CD1c-positive myeloid dendritic cell (primary cell): ENCODE results near the gene DNAJA1.

ENCODE experiments used
- DNase-seq: peaks from one replicate; pipeline ENCODE4 v3.0.0-alpha.2; 2016; ENCODE audit errors: extremely low spot score

DNAJA1 gene

DNA sequence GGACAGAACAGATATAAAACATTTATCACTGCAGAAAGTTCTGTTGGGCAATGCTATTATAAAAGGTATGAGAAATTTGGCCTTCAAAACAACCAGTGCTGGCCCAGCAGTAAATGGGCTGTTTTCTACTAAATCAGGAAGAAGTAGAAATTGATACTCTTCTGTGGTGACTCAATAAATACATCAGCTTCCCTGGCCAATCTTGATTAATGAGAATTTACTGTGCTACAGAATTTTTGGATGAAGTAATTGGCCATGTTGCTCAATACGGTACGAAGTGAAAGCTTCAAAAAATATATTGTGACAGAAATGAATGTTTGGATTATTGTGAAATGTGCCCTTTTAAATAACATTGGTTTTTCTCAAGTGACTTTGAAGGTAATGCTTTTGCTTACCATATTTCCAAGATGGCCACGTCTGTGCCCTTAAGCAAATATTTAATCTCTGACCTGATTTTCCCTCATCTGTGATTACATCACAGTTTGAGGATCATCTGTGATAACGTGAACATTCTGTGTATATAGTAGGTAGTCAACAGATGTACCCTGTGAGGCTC, 4.2 kb downstream of the DNAJA1 start:
- peak; percentile 69 for DNase-seq

DNA sequence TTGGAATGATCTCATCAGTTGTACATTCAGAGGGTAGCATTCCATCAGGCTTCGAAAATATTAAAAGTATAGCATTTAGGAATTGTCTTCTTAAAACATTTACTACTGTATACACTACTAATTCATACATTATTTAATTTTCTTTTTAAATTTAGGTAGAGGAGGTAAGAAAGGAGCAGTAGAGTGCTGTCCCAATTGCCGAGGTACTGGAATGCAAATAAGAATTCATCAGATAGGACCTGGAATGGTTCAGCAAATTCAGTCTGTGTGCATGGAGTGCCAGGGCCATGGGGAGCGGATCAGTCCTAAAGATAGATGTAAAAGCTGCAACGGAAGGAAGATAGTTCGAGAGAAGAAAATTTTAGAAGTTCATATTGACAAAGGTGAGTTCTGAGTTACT, 5.2 kb downstream of the DNAJA1 start:
- no peak for DNase-seq

DNA sequence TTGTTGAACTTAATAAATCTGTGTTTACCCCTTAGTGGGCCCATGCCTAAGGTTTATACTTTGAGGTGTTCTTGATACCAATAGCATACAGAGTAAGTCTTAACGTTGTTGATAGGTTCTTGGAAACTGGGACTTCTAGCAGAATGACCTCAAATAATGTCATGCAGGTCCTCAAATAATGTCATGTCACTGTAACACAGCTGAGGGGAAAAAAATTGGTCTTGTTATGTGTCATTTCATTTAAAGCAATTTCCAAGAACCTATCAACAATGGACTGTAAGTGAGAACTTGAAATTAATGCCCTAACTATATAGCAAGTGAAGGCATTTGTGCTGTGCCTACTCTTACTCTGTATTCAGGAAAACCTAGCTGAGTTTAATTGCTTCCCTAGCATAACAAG, 7.2 kb downstream of the DNAJA1 start:
- no peak for DNase-seq

DNA sequence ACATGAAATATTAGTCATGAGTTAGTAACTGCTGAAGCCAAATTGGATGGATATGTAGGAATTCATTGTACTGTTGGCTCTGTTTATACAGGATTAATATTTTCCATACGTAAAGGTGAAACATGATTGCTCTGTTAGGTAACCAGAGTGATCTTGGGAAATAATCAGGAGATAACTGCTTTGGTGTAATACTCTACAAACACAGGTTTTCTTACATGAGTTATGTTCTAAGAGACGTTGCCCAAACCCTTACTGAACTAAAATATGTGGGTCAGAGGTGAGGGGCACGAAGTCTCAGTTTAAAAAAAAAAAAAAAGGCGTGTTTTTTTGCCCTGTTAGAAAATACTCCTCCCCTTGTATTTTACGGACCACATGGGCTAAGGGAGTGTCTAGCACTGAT, 7.8 kb downstream of the DNAJA1 start:
- DNase-seq = no peak

DNA sequence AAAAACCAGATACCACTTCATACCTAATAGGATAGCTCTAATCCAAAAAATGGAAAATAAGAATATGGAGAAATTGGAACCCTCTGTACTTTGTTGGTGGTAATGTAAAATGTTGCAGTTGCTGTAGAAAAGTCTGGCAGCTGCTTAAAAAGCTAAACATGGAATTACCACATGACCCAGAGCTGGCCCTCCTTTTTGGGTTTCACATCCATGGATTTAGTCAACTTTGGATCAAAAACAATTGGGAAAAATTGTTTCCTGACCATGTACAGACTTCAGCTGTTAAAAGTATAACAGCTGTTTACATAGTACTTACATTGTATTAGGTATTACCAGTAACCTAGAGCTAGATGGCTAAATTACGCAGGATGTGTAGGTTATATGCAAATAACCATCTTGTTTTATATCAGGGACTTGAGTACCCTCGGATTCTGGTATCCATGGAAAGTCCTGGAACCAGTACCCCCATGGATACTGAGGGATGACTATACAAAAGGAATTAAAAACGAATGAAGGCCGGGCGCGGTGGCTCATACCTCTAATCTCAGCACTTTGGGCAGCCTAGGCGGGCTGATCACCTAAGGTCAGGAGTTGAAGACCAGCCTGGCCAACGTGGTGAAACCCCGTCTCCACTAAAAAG, 15.8 kb downstream of the DNAJA1 start:
- no peak for DNase-seq

DNA sequence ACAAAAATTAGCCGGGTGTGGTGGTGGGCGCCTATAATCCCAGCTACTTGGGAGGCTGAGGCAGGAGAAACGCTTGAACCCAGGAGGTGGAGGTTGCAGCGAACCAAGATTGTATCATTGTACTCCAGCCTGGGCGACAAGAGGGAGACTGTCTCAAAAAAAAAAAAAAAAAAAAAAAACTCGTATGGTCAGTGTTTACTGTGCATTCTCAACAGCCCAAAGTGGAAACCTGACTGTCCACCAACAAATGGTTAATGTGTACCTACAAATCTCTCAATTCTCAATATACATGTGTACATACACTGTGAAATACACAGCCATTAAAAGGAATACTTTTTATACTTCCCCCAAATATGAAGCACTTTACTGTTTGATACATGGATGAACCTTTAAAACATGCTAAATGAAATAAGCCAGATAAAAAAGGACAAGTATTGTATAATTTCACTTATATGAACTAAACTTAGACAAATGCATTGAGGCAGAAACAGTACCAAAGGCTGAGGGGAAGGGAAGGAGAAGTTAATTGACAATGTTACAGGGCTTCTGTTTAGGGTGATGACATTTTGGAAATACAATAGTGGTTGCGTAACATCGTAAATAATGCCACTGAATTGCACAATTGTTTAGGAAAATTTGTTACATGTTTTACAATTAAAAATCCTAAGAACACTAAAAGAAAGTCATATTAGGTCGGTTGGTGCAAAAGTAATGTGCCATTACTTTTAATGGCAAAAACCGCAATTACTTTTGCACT, 16.5 kb downstream of the DNAJA1 start:
- peak; percentile 68 for DNase-seq

DNA sequence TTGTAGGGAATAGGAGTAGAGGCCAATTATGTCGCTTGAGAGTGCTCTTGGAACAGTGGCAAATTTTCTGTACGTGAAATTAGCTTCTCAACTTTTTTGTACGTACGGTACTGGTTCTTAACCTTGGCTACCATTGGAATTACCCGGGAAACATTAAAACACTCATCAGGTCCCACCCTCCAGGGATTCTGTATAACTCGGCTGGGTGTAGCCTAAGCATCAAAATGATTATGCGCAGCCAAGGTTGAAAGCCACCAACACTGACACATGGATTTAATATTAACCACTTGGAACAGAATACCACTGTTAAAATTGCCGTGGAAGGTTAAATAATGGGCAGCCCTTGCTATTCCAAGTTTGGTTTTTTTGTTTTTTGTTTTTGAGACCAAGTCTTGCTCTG, 17.4 kb downstream of the DNAJA1 start:
- DNase-seq = no peak

DNA sequence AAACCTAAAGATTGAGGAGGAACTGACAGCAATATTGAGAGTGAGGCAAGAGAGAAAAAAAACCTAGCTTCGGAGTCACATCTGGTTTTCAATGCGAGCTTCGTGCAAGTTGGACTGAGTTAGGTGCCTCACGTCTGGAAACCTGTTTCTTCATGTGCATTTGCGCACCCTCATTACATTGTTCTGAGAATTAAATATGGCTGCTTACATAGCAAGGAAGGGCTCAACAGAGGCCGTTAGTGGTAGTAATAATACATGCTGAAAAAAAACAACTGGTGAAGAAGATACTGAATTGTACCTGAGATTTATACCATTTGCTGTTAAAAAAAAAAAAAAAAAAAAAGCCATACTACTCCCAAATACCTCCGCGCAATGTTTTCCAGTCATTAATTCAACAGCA, 18.6 kb downstream of the DNAJA1 start:
- DNase-seq = peak; percentile 33

DNA sequence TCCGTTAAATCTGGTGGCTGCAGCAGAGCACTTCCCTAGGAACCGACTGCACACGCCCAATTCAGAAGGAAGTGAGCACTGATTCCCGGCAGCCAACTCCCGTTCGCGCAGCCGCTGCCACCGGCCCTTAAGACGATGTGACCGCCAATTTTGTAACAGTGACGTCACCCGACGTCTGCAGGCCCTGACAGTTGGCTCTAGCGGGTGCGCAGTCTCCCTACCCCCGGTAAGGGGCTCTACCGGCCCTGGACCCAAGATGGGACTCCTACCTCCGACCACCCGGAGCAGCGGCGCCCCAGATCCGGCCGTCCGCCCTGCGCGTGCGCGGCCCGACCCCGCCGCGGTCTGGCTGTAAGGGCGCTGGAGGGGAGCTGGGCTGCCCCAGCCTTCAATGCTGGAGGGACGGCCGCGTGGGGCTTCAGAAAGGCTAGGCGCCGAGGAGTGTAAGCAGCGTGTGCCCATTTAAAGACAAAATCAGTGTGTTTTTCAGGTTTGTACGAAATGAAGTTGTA, 19.1 kb downstream of the DNAJA1 start:
- DNase-seq = peak; percentile 96

DNA sequence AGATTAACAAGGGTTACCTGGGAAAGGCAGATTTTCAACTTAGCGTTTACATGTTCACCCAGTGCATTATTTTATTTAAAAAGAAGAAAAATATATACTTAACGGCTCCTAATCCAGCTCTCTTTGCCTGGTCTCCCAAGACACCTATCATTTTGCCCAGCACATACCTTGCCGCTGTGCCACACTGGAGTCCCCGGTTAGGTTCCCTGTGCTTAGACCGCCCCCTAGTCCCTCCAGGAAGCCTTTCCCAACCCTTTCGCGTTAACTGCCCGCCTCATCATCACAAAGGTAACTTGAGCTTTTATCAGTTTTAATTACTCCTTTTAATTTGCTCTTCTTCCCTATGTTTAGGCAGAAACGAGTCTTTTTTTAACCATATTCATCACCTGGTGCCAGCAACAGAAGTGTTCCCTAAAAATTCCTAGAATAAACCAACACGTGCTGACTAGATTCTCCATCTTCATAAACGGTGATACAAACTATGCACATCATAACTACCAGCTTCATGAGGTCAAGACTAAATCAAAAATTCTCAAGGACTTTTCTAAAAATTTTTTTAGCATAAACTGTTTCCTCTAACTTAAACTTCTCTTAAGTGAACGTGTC, 19.7 kb downstream of the DNAJA1 start:
- no peak for DNase-seq

DNA sequence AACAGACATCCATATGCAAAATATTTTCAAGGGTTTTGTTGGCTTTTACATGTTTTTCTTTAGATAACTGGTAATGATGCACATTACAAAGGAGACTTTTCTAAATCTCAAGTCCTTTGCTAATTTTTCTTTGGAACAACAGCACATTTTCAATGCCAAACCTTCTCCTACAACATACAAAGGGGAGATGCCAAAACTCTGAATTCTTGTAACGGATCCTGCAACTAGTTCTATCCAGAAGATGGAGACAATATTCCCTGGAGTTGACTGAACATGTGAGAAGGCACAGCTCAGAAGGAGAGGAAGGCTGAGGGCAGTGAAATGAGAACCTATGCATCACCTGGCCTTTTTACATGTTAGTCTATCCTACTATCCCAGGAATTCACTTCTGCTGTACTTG, 21.0 kb downstream of the DNAJA1 start:
- DNase-seq = no peak

DNA sequence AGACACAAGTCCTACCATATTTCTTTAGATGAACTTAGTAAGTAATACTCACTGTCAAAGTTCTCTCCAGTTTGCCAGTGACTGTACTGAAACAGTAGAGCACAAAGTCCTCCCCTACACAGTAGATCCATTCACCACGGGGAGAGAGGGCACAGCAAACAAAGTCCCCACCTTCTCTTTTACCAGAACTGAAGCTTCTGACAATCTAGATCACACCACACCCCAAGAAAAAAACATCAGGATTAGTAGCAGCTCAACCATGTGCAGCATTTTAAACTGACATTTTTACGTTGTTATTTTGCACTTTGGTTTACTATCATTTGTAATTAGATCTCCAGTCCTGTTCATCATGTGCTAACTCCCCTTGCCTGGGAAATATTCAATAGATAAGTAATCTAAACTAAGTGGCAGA, 23.0 kb downstream of the DNAJA1 start:
- no peak for DNase-seq

DNA sequence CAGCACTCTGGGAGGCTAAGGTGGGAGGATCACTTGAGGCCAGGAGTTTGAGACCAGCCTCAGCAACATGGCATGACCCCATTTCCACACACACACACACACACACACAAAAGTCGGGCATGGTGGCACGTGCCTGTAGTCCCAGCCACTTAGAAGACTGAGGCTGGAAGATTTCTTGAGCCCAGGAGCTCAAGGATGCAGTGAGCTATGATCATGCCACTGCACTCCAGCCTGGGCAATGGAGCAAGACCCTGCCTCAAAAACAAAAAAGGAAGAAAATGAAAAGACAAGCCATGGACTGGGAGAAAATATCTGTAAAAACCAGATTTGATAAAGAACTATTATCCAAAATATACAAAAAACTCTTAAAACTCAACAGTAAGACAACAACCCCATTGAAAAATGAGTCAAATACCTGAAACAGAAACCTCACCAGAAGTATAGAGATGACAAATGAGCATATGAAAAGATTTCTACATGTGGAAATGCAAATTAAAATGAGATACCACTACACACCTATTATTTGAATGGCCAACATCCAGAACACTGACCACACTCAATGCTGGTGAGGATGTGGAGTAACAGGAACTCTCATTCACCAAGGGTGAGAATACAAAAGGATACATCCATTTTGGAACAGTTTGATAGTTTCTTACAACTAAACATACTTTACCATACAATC, 24.7 kb downstream of the DNAJA1 start:
- DNase-seq = no peak

DNA sequence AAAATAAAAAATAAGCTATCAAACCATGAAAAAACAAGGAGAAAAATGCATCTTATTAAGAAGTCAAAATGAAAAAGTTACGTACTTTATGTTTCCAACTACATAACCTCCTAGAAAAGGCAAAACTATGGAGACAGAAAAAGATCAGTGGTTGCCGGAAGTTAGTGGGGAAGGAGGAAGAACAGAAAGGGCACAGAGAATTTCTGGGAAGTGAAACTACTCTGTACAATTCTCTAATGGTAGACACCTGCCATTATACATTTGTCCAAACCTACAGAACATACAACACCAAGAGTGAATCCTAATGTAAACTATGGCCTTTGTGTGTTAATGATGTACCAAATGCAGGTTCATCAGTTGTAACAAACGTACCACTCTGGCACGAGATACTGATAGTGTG, 26.1 kb downstream of the DNAJA1 start:
- DNase-seq = peak; percentile 60

DNA sequence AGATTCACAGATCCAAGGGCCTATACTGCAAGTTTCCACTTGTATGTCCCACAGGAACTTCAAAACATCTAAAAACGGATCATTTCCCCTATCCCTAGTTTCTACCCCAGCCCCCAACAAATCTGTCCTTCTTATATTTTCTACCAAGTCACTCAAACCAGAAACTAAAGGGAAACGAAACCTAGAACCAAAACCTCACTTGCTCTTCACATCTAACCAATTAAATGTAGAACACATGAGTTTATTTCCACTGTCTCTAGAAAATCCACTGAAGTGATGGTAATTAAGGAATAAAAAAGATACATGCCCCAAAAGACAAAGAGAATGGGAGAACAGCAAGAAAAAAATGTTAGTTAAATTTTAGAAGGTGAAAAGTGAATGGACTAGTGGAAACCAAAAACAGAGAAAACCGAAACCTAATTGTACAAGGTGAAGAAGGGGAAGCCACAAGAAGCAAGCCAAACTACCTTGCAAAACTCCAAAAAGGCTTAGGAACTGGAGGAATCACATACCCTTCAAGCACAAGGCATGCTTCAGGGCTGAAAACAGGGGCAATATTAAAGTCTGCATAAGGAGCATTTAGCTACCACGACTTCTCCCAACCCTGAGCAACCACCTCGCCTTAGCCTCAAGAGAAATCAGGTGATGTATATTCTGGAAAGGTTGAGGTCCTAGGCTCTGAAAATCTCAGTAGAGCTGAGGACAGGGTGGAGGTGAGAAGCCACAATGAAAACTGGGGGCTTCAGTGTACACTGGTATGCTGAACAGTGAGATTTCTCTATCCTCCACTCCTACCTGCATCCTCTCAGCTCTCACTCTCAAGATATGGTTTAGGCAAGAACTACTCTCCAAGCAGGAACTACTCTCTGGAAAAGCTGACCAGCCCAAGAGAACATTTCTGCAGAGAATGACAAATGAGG, 40.3 kb downstream of the DNAJA1 start:
- DNase-seq = peak; percentile 73

DNA sequence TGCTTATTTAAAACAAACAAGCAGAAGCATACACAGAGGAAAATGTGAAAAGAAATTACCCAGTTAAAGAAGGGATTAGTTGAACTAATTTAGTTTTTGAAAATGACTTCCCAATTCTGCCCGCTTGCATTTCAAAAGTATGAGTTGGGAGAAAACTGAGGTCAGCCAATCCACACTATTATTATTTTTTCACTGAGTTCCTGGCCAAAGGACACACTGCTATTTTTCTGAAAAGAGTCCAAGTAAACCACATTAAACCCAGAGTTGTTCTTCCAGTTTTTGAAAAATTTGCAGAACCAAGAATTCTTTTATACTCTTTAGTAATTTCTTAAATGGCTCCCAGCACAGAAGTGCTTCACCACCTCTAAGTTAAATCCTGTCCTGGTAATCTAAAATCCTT, 43.9 kb downstream of the DNAJA1 start:
- DNase-seq = no peak

DNA sequence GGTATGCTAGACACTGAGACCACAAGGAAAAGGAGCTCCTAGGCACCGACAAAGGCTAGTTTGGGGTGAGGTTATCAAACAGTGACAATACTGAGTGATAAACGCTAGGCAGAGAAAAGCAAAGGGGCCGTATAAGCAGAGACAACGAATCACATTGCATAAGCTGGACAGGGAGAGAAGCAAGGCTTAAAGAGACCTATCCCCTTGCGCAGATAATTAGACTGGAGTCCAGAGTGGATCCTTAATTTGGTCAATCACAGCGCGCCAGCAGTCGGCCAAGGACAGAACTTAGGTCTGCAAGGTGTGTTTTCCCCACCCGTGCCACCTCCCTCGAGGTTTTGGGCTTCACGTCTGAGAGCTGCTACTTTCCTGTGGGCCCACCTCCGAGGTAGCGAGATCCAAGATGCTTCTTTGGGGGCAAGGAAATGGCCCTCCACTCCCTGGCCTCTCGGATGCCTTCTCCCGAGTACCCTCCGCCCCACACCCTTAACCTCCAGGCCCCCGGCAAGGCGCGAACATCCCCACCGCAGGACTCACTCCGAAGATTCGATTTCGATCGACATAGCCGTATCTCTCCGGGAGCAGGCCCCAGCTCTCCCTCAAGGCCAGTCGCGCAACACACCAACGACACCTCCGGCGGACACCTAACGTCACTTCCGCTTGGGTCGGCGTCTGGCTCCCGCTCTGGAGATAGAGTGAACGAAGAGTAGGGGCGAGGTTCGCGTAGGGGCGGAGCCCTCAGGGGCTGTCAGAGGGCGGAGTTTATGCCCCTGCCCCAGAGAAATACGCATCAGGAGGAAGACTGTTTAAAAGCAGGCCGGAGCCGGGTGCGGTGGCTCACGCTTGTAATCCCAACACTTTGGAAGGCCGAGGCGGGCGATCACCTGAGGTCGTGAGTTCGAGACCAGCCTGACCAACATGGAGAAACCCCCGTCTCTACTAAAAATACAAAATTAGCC, 51.3 kb downstream of the DNAJA1 start, which contains the start of gene SMU1:
Gene SMU1 (minus strand): TSS at position 629 of the 959 bp plus-strand sequence. CDS start 66 bp downstream, at position 563.
- peak; percentile 97 for DNase-seq

DNA sequence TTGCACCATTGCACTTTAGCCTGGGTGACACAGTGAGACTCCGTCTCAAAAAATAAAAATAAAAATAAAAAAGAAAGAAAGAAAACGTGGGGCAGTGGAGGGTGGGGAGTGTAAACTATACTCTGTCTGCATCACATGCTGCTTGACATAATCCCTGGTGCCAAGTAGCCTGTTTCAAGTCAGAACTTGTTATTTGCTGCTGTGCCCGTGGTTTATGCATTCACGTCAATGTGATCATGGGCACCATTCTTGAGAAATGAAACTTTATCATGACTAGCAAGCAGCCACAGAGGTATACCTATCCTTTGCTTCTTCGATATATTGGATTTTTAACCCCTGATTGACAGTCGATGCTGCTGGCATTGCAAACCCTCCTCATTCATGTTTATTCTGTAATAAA, 55.5 kb downstream of the DNAJA1 start:
- DNase-seq = no peak

DNA sequence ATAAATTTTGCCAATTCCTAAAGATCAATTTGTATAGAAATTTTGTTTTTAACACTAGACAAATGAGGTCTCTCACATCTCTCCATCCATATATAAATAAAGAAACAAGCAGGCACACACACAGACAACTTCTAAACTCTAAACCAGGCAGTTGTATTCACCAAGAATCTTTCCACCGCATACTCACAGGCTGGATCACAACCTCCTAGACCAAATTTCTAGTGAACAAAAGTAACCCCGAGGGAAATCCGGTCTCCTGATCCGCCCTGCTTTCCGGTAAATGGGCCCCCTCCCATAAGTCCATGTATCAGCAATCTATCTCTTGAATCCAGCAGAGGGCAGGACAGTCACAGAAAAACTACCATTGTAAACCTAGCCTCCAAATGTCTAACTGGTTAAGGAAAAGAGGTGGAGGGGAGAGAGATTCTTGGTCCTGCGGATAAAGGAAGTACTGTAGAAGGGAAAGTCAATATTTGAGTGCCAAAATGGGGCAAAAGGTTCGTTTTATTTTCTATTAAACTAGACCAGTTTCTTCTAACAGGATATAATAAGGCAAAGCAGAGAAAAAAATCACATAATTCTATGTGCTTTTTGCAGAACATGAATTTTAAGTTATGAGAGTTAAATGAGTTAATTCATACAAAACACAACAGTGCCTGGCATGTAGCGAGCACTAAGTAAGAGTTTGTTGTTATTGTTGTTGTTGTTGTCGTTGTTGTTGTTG, 56.2 kb downstream of the DNAJA1 start:
- peak; percentile 83 for DNase-seq
